ENCODE results near the gene TNFAIP8L1.

DNA sequence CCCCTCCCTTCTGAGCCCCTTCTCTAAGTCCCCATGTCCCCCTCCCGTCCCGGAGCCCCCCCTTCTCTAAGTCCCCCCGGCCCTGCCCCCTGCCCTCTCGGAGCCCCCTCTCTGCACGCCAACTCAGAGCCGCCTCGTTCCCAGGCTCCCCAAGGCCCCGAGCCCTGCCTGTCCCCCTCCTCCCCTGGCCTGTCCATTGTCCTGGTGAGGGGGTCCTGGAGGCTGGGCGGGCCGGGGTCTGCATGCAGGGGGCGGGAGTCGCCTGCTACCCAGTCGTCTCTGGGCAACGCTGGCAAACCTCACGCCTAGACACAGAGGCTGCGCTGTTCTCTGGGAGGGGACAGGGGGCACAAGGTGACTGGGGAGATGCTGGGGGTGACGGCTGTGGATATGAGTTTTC is 40.6 kb upstream of the TNFAIP8L1 start:
- no peak for TF ChIP-seq CEBPB (IDR thresholded peaks at IDR 0.05)
- TF ChIP-seq EP300 (IDR thresholded peaks at IDR 0.05; ENCODE audit: borderline replicate concordance), result no peak
- TF ChIP-seq NFIC (IDR thresholded peaks at IDR 0.05), result no peak
- no peak for TF ChIP-seq TAF1 (IDR thresholded peaks at IDR 0.05; ENCODE audit: low read depth)
- TF ChIP-seq, protein P1, sequence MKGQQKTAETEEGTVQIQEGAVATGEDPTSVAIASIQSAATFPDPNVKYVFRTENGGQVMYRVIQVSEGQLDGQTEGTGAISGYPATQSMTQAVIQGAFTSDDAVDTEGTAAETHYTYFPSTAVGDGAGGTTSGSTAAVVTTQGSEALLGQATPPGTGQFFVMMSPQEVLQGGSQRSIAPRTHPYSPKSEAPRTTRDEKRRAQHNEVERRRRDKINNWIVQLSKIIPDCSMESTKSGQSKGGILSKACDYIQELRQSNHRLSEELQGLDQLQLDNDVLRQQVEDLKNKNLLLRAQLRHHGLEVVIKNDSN (IDR thresholded peaks at IDR 0.05), result no peak
- TF ChIP-seq, protein P2, sequence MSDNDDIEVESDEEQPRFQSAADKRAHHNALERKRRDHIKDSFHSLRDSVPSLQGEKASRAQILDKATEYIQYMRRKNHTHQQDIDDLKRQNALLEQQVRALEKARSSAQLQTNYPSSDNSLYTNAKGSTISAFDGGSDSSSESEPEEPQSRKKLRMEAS (IDR thresholded peaks at IDR 0.05), result no peak
- TF ChIP-seq RAD21 (IDR thresholded peaks at IDR 0.05; ENCODE audit: low read depth), result no peak
- no peak for TF ChIP-seq YY1 (IDR thresholded peaks at IDR 0.05; ENCODE audit: low read depth)
- no peak for TF ChIP-seq ZBTB7A (IDR thresholded peaks at IDR 0.05; ENCODE audit: low read depth)
- no peak for TF ChIP-seq CREB1 (IDR thresholded peaks at IDR 0.05; ENCODE audit: low read depth)
- TF ChIP-seq, protein P3, sequence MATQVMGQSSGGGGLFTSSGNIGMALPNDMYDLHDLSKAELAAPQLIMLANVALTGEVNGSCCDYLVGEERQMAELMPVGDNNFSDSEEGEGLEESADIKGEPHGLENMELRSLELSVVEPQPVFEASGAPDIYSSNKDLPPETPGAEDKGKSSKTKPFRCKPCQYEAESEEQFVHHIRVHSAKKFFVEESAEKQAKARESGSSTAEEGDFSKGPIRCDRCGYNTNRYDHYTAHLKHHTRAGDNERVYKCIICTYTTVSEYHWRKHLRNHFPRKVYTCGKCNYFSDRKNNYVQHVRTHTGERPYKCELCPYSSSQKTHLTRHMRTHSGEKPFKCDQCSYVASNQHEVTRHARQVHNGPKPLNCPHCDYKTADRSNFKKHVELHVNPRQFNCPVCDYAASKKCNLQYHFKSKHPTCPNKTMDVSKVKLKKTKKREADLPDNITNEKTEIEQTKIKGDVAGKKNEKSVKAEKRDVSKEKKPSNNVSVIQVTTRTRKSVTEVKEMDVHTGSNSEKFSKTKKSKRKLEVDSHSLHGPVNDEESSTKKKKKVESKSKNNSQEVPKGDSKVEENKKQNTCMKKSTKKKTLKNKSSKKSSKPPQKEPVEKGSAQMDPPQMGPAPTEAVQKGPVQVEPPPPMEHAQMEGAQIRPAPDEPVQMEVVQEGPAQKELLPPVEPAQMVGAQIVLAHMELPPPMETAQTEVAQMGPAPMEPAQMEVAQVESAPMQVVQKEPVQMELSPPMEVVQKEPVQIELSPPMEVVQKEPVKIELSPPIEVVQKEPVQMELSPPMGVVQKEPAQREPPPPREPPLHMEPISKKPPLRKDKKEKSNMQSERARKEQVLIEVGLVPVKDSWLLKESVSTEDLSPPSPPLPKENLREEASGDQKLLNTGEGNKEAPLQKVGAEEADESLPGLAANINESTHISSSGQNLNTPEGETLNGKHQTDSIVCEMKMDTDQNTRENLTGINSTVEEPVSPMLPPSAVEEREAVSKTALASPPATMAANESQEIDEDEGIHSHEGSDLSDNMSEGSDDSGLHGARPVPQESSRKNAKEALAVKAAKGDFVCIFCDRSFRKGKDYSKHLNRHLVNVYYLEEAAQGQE (IDR thresholded peaks at IDR 0.05; ENCODE audit: low read depth), result no peak
- no peak for TF ChIP-seq TEAD4 (IDR thresholded peaks at IDR 0.05)
- TF ChIP-seq EGR1 (IDR thresholded peaks at IDR 0.05), result no peak

Measured in Ishikawa (cell line).